ENCODE results near the gene SSTR1.

SSTR1 gene

DNA sequence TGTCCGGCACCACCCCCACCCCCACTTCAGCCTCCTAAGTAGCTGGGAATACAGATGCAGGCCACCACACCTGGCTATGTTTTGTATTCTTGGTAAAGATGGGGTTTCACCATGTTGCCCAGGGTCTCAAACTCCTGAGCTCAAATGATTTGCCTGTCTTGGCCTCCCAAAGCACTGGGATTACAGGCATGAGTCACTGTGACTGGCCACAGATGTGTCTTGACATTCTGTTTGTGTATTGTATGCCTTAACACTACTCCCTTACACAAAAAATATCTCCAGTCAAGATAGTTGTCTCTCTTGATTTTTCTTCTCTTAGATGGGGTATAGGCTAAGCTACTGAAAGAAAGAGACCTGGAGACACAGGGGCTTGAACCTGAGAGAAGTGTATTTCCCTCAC lies 30.6 kb downstream of the SSTR1 start:
- DNase-seq (ENCODE audit: low read depth), result no peak

DNA sequence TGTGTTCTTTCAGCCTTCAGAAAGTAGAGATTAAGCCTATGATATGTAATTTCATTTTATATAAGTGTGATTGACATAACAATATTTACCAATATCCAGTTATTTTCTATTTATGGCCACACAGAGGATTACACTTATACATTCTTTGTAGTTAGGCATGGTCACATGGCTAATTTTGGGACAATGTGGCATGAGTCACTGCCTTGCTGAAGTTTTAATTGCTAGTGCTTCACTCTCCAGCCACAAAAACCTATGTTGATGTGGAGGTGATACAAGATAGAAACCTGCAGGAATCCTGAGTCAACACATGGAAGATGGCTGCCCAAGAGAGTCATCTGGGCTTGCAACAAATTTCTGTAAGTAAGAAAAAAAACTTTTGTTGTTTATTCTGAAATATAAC lies 31.2 kb downstream of the SSTR1 start:
- DNase-seq (ENCODE audit: low read depth), result no peak

DNA sequence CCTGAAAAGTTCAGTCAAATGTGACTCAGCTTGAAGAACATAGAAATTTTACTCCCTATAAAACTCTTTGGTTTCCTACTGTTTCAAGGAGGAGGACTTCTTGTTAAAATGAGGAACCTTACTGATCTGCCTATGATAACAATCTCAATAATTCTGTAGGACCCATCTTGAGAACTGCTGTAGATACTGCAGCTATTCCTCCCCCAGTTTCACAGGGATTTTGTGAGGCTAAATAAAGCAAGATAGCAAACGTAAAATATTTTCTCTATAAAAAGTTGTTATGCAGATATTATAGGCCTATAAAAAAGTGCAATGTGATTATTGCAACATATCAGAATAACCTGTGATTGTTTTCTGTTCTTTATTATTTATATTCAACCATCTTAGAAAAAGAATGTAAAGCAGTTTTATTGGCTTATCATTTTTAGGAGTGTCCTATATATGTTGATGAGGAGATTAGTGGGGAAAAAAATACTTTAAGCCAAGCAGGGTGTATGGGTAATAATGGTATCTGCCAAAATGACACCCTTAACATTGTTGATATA lies 36.1 kb downstream of the SSTR1 start:
- no peak for DNase-seq (ENCODE audit: low read depth)

DNA sequence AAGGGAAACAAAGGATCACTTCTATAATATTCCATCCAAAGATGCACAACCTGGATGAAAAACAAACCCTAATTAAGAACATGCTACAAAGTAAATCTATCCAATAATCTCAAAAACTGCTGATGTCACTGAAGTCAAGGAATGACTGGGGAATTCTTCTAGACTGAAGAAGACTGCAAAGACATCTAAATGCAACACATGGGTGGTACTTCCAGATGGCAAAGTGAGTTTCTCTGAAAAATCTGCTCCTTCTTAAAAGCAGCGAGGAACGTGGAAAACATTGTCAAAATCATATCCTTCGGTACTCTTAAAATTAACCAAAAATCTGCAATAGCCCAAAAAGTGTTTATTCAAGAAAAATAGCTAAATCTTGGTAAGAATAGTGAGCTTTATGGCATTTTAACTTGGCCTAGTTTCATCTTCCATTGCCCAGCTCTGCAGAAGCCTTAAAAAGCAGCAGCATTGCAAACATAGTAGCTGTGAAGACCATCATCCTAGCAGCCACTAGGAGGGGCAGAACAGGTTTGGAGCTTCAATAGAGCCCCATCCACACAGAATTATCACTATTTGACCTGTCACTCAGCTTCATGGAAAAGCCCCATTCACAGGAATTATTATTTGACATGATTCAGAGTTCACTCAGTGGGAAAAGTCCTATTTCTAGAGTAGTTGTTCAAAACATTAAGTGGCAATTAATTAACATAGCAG lies 40.8 kb downstream of the SSTR1 start:
- DNase-seq (ENCODE audit: low read depth), result no peak

DNA sequence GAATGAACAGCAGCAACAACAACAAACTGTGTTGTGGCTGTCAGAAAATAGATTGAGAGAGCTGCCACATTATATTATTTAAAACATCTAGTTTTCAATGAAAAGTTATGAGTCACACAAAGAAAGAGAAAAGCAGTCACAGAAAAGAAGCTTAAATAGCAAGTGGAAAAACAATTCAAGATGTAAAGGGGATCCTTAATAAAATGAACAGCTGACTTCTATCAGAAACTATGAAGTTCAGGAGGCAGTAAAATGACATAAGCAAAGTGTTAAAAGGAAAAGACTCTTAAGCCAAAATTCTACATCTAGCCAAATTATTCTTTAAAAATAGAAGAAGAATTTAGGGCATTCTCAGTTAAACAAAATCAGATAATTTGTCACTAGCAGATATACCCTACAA lies 42.6 kb downstream of the SSTR1 start:
- no peak for DNase-seq (ENCODE audit: low read depth)

DNA sequence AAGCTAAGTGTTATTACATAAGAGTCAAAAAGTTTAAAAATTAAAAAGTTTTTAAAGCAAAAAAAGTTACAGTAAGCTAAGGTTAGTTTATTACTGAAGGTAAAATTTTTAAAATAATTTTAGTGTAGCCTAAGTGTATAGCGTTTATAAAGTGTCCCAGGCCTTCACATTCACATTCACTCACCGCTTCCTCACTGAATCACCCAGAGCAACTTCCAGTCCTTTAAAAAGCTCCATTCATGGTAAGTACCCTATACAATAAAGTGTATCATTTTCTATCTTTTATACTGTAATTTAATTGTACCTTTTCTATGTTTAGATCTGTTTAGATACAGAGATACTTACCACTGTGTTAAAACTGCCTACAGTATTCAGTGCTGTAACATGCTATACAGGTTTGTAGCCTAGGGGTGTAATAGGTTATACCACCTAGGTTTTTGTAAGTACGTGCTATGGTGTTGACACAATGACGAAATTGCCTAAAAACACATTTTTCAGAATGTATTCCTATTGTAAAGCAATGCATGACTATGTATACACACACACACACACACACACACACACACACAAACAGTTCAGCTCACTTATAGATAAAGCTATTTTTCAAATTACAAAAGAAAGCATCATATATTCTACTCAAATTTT lies 44.5 kb downstream of the SSTR1 start:
- DNase-seq (ENCODE audit: low read depth), result no peak

DNA sequence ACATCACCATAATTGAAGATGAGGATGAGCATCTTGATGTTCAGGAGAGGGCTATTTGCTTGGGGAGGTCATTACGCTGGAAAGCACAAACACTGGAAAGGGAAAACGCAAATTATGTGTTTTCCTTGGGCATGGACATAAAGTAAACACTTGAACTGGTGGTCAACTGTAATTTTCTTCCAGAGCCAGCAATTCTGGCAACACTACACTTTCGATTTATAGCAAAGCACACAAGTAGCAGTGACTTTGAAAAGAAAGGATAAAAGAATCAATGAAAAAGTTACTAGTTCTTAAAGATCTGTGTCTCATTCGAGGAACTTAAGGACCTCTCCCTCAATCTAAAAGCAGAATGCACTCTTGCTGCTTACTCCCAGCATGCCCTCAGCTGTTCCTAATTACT lies 46.0 kb downstream of the SSTR1 start:
- no peak for DNase-seq (ENCODE audit: low read depth)

DNA sequence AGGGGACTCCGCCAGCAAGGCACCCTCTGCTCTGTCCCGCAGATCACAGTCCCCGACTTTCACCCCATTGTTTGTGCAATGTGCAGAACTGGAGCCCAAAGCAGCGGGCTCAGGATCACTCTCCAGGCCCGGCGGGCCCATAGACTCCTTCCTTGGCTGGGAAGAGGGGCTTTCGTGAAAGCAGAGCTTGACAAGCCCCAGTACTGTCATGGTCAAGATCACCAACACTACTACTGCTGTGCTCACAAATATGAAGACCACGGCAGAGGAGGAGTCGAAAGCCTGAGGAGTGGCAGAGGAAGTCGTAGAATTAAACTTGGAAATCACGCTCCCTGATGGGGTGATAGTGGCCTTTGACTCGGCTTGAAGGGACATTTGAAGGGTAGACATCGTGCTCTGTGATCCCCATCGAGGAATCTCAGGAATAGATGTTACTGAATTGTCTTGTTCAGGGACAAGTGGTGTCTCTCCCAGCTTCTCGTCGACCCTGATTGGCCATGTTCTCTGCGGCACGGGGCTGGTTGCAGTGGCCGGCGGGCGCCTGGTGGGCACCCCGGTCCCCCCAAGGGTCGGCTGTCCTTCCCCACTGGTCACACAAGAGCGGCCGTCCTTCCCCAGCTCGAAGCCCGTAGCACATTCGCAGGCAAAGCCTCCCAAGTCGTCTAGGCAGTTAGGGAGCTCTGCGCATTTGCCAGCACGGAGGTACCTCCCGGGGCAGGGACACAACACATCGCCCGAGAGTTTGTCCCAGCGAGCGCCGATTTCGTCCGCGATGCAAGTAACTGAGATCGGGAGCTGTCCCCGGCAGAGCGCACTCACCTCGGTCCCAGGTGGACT lies 47.1 kb downstream of the SSTR1 start:
- DNase-seq (ENCODE audit: low read depth), result no peak

DNA sequence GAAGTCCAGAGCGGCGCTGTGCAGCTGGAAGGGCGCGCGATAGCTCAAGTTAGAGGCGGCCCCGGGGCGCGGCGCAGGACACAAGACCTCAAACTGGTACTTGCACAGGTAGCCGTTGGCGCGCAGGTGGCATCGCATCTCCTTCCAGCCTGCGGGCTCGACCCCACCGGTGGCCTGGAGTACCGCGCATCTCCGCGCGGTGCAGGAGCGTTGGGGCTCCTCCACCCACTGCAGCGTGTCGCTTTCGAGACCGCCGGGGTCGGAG lies 47.6 kb downstream of the SSTR1 start:
- no peak for DNase-seq (ENCODE audit: low read depth)

DNA sequence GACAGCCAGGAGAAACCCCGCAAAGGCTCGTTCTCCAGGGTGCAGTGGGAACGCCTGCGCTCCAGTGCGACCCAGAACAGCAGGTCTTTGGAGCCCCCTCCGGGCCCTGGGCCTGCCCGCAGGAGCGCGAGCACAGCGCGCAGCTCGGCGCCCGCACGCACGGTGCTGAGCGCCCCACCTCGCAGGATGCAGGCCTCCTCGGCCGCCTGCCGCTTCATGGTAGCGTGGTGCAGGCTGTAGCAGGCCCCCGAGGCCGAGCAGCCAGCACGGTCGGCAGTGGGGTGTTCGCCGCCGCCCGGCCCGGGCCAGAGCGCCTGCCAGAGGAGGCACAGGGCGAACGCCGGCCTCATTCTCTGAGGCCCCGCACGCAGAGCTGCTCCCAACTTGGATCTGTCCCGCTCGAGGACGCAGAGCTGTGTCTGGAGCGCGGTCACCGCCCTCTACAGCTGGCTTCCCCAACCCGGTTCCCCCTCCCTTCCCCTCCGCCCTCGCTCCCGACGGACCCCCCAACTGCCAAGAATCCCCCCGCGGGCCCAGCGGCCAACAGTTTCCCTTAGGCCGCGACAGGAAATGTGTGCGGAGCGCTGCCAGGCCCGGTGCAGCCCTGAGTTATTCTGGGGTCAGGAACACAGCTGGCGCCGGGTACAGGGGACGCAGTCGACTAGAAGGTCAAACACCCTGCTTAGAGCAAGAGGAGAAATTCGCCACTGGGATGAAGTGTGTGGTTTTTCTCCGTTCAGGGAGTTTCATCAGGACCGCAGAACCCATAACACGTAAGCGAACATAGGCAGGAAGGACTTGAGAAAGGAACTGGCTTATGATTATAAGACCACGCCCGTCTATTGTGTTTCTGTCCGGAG lies 48.2 kb downstream of the SSTR1 start, which contains the start of gene CLEC14A:
Gene CLEC14A (minus strand): TSS at position 421 of the 860 bp plus-strand sequence. CDS start 71 bp downstream, at position 350.
- DNase-seq (ENCODE audit: low read depth), result no peak

DNA sequence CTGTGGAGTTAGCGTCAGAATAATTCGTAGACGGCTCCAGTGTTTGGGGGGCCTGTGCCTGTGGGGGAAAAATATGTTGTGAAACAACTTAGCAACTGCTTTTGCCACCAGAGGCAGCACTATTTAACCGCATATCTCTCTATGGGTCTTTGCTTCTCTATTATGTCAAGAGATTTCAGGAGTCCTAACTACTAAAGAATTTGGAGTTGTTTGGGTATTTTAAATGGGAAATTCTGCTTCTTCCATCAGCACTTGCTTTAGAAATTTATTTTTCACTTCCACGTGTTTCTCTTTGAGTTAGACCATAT lies 48.8 kb downstream of the SSTR1 start:
- DNase-seq (ENCODE audit: low read depth), result no peak

DNA sequence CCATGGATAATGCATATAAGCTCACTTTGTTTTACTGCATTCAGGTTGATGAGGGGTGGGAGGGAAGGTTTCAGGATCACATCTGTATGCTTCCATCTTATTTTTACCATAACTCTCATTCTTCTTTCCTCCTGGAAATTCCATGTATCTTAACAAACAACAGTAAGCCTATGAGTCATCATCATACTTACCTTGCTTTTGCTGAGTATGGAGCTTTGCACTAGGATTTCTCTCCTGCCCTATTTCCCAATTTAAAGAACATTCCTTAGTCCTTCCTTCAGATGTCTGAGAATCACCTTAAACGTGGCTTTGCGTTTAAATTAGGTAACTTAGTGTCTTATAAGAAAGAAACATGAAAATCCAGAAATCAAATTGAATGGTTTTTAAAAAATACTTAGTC lies 49.8 kb downstream of the SSTR1 start:
- DNase-seq (ENCODE audit: low read depth), result no peak

DNA sequence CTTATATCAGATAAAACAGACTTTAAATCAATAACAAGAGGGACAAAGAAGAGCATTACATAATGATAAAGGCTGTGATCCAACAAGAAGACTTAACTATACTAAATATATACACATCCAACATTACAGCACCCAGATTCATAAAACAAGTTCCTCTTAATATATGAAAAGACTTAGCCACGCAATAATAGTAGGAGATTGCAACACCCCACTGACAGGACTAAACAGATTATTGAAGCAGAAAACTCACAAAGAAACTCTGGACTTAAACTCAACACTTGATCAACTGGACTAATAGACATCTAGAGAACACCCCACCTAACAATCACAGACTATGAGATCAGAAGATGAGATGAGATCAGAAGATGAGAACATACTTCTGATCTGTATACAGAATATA lies 53.9 kb downstream of the SSTR1 start:
- DNase-seq (ENCODE audit: low read depth), result no peak
